PFSK-1 (cell line): ENCODE measurements around the gene CCDC30.

Experiments used
- FOXP2 ChIP-seq: optimal IDR thresholded peaks from 2 replicates; pipeline ENCODE3; 2011; ENCODE audit warnings: borderline replicate concordance, control low read depth, inconsistent platforms; ENCODE audit not compliant: insufficient read depth; ENCODE audit errors: extremely low read length, extremely low read depth
- POLR2AphosphoS5 ChIP-seq: IDR thresholded peaks from 2 replicates; pipeline ENCODE4 v1.6.1; 2012; ENCODE audit warnings: low read depth, mild to moderate bottlenecking, control low read depth, low read length, moderate library complexity
- SIN3A ChIP-seq: IDR thresholded peaks from 2 replicates; pipeline ENCODE4 v1.6.1; 2012; ENCODE audit warnings: mild to moderate bottlenecking, low read length, moderate library complexity, borderline replicate concordance; ENCODE audit not compliant: insufficient read depth
- TAF1 ChIP-seq: IDR thresholded peaks from 2 replicates; pipeline ENCODE4 v1.6.1; 2012; ENCODE audit warnings: low read length, control low read depth, borderline replicate concordance; ENCODE audit not compliant: insufficient read depth
- TF ChIP-seq, protein P1 (sequence below), 2 experiments: IDR thresholded peaks; 2 replicates each; pipeline versions ENCODE4 v1.6.1 to v1.8.0; 2011 to 2012; ENCODE audit warnings: low read depth in 2 of 2, low read length in 2 of 2, control low read depth in 1 of 2, inconsistent platforms in 1 of 2, mild to moderate bottlenecking in 1 of 2, moderate library complexity in 1 of 2; ENCODE audit not compliant: insufficient read depth in 1 of 2

CCDC30 gene

DNA sequence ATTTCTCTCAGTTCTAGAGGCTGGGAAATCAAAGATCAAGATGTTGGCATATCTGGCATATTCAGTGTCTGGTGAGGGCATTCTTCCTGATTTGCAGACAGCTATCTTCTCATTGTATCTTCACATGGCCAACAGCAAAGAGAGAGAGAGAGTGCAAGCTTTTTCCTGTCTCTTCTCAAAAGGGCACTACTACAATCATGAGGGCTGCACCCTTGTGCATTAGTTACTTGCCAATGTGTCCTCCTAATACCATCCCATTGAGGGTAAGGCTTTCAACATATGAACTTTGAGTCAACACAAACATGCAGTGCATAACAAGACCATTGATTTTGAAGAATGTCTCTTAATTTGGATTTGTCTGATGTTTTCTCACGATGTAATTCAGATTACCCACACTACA, 78.0 kb downstream of the CCDC30 start:
- no peak for TF ChIP-seq SIN3A
- TF ChIP-seq POLR2AphosphoS5 = no peak
- TF ChIP-seq TAF1 = no peak
- TF ChIP-seq FOXP2 = no peak
- TF ChIP-seq, protein P1, sequence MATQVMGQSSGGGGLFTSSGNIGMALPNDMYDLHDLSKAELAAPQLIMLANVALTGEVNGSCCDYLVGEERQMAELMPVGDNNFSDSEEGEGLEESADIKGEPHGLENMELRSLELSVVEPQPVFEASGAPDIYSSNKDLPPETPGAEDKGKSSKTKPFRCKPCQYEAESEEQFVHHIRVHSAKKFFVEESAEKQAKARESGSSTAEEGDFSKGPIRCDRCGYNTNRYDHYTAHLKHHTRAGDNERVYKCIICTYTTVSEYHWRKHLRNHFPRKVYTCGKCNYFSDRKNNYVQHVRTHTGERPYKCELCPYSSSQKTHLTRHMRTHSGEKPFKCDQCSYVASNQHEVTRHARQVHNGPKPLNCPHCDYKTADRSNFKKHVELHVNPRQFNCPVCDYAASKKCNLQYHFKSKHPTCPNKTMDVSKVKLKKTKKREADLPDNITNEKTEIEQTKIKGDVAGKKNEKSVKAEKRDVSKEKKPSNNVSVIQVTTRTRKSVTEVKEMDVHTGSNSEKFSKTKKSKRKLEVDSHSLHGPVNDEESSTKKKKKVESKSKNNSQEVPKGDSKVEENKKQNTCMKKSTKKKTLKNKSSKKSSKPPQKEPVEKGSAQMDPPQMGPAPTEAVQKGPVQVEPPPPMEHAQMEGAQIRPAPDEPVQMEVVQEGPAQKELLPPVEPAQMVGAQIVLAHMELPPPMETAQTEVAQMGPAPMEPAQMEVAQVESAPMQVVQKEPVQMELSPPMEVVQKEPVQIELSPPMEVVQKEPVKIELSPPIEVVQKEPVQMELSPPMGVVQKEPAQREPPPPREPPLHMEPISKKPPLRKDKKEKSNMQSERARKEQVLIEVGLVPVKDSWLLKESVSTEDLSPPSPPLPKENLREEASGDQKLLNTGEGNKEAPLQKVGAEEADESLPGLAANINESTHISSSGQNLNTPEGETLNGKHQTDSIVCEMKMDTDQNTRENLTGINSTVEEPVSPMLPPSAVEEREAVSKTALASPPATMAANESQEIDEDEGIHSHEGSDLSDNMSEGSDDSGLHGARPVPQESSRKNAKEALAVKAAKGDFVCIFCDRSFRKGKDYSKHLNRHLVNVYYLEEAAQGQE (IDR thresholded peaks at IDR 0.05; ENCODE audit: insufficient read depth in 1 of 2, low read depth in 2 of 2, low read length in 2 of 2) = no peak

DNA sequence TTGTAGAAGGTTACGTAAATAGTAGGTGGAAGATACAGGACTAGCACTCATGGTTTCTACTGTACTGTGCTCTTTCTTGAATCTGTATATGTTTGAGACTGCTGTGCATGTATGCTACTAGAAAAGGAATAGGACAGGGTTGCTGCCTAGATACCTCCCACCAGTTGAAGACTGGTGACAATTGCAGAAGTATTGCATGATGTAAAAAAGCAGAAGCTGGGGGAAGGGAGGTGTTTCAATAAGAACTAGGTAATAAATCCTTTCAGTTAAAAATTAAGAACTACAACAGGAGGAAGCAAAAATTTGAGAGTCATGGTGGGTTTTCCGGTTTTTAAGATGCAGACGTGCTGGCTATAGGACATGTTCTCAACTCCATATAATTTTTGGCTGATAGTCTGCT, 88.1 kb downstream of the CCDC30 start:
- TF ChIP-seq POLR2AphosphoS5 (no peak), FOXP2 (no peak), SIN3A (no peak), TAF1 (no peak)
- TF ChIP-seq, protein P1 (IDR thresholded peaks at IDR 0.05; ENCODE audit: insufficient read depth in 1 of 2, low read depth in 2 of 2, low read length in 2 of 2) = no peak

- TF ChIP-seq FOXP2 (no peak), SIN3A (no peak), POLR2AphosphoS5 (no peak), TAF1 (no peak)
- TF ChIP-seq, protein P1 (IDR thresholded peaks at IDR 0.05; ENCODE audit: insufficient read depth in 1 of 2, low read depth in 2 of 2, low read length in 2 of 2) = no peak
Observed at GRCh38 chr1:42551590-42551989, 88.5 kb downstream of the CCDC30 start.

- TF ChIP-seq, protein P1 (IDR thresholded peaks at IDR 0.05; ENCODE audit: insufficient read depth in 1 of 2, low read depth in 2 of 2, low read length in 2 of 2) = no peak
- no peak for TF ChIP-seq POLR2AphosphoS5
- no peak for TF ChIP-seq TAF1
- TF ChIP-seq SIN3A = no peak
- TF ChIP-seq FOXP2 = no peak
Observed at GRCh38 chr1:42552636-42553035, 89.5 kb downstream of the CCDC30 start.

GRCh38 chr1:42557230-42557851, 94.3 kb downstream of the CCDC30 start:
- TF ChIP-seq POLR2AphosphoS5 = no peak
- TF ChIP-seq TAF1 = no peak
- TF ChIP-seq, protein P1 (IDR thresholded peaks at IDR 0.05; ENCODE audit: insufficient read depth in 1 of 2, low read depth in 2 of 2, low read length in 2 of 2) = no peak
- no peak for TF ChIP-seq SIN3A
- TF ChIP-seq FOXP2 = no peak
